Keratinocyte (primary cell): ENCODE results near the gene MED9. TPM values are rescaled to one million over a fixed set of nuclear protein-coding genes. Genes with fewer than 3 reads are reported as not detected.

Source experiments
- DNase-seq: peaks from one replicate; pipeline ENCODE4 v3.0.0-alpha.2; 2011; ENCODE audit warnings: low read depth, missing footprints, low spot score
- FAIRE-seq: peaks from 2 replicates; lab custom pipeline; 2011; peaks lifted over from hg19 to GRCh38; lab: Jason Lieb, UNC
- H2AFZ ChIP-seq: 2 replicates; pipeline ENCODE4 v1.6.0; 2012; ENCODE audit warnings: low read length, control low read depth, inconsistent platforms; ENCODE audit not compliant: control insufficient read depth
- H3K27ac ChIP-seq: 2 replicates; pipeline ENCODE4 v1.5.1; 2011; ENCODE audit warnings: low read length; ENCODE audit not compliant: control insufficient read depth, insufficient read depth
- H3K27me3 ChIP-seq: 3 replicates; pipeline ENCODE4 v1.6.0; 2011; ENCODE audit warnings: low read length; ENCODE audit not compliant: control insufficient read depth, insufficient read depth; ENCODE audit errors: extremely low read depth
- H3K36me3 ChIP-seq, 2 experiments: 2 replicates in 1 of 2; 3 replicates in 1 of 2; pipeline ENCODE4 v1.5.1; 2011; ENCODE audit warnings: low read length in 2 of 2, mild to moderate bottlenecking in 1 of 2; ENCODE audit not compliant: control insufficient read depth in 2 of 2, insufficient read depth in 2 of 2; ENCODE audit errors: extremely low read depth in 1 of 2
- H3K4me1 ChIP-seq: 3 replicates; pipeline ENCODE4 v1.5.1; 2011; ENCODE audit warnings: low read length; ENCODE audit not compliant: control insufficient read depth, insufficient read depth; ENCODE audit errors: extremely low read depth
- H3K4me2 ChIP-seq: 3 replicates; pipeline ENCODE4 v1.6.0; 2011; ENCODE audit warnings: low read depth, low read length; ENCODE audit not compliant: control insufficient read depth, insufficient read depth; ENCODE audit errors: extremely low read depth
- H3K4me3 ChIP-seq, 3 experiments: fragments of 200-600 bp in 1 of 3; sonication (generic) in 1 of 3; 2 replicates in 2 of 3; 3 replicates in 1 of 3; pipeline ENCODE4 v1.5.1; 2011 to 2016; ENCODE audit warnings: low read length in 3 of 3, mild to moderate bottlenecking in 3 of 3, control low read depth in 2 of 3, inconsistent platforms in 1 of 3, low read depth in 1 of 3, mixed read lengths in 1 of 3, mixed run types in 1 of 3, moderate library complexity in 1 of 3; ENCODE audit not compliant: control insufficient read depth in 2 of 3, insufficient read depth in 2 of 3; ENCODE audit errors: extremely low read depth in 1 of 3
- H3K79me2 ChIP-seq: 2 replicates; pipeline ENCODE4 v1.6.0; 2012; ENCODE audit warnings: low read length; ENCODE audit not compliant: control insufficient read depth, insufficient read depth
- H3K9ac ChIP-seq: 3 replicates; pipeline ENCODE4 v1.6.0; 2011; ENCODE audit warnings: low read length; ENCODE audit not compliant: control insufficient read depth, insufficient read depth; ENCODE audit errors: extremely low read depth
- H3K9me1 ChIP-seq: 3 replicates; pipeline ENCODE4 v1.6.0; 2011; ENCODE audit warnings: low read length; ENCODE audit not compliant: control insufficient read depth, insufficient read depth; ENCODE audit errors: extremely low read depth
- H3K9me3 ChIP-seq: 2 replicates; pipeline ENCODE4 v1.5.1; 2012; ENCODE audit warnings: low read depth, low read length; ENCODE audit not compliant: control insufficient read depth
- H4K20me1 ChIP-seq: 3 replicates; pipeline ENCODE4 v1.6.0; 2011; ENCODE audit warnings: low read length; ENCODE audit not compliant: control insufficient read depth, insufficient read depth; ENCODE audit errors: extremely low read depth
- EZH2 ChIP-seq: IDR thresholded peaks from one replicate; pipeline ENCODE4 v1.6.1; 2012; ENCODE audit warnings: inconsistent platforms, mild to moderate bottlenecking, low read length, moderate library complexity
- dilution Hi-C: fragments of 300-500 bp; cut with MboI; formaldehyde crosslinking; loops from one replicate; pipeline ENCODE4 v1.7.0; 2020; ENCODE audit warnings: low sequenced_read_pairs; ENCODE audit not compliant: extremely low pct_ligation_motif_present
- polyA plus RNA-seq, 5 experiments: library from polyadenylated mRNA; depleted of rRNA in 3 of 5; stranded (reverse) in 3 of 5; stranded (forward) in 1 of 5; unstranded in 1 of 5; fragments of >200 nt; gene quantifications; 1 replicate in 1 of 5; 2 replicates in 3 of 5; 3 replicates in 1 of 5; pipeline versions ENCODE4 v1.2.1 to v1.2.3, GENCODE V29; 2011 to 2012; ENCODE audit warnings: missing spikeins in 2 of 5, low read depth in 1 of 5, low replicate concordance in 1 of 5
- TF ChIP-seq, protein P1 (sequence below), 3 experiments: IDR thresholded peaks in 1 of 3; conservative IDR thresholded peaks in 1 of 3; optimal IDR thresholded peaks in 1 of 3; 2 replicates in 2 of 3; 3 replicates in 1 of 3; pipeline versions ENCODE3 to v1.5.1; 2011; ENCODE audit warnings: low read length in 3 of 3, mild to moderate bottlenecking in 3 of 3, moderate library complexity in 2 of 3, control low read depth in 1 of 3, inconsistent platforms in 1 of 3; ENCODE audit not compliant: insufficient read depth in 2 of 3; ENCODE audit errors: extremely low read depth in 1 of 3

MED9 gene
- polyA plus RNA-seq, 1 donor (not counting 4 experiments of a cell fraction or from before 2014, with no cell fraction given) = 6.9 TPM

DNA sequence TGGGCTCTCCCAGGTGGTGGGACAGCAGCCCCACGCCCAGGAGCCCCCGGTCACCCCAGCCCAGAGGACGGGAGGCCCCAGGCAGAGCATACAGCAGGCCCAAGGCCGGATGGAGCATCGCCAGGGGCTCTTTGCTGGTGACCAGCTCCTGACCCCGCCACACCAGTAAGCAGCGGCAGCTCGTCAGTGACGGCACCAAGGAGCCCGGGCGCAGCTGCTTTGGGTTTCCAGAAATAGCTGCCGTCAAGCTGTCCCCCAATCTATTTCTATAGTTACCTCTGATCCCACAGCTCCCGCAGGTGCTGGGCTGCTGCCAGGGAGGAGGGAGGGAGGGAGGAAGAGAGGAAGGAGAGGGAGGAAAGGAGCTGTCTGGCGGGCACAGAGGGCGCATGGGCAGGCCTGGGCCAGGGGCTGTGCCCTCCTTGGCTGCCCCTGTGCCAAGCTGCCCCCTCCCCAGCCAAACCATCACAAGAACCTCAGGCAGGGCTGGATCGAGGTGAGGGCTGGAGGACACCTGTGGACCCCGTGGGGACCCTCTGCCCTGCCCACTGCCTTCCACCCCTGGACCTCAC is 30.2 kb downstream of the MED9 start:
- Histone ChIP-seq H3K9ac (no peak overlapping the region), H3K4me1 (peaks cover 9% of the 10 kb centered on the region), H3K9me3 (no peaks in the 10 kb centered on the region), H3K36me3 (no peaks in the 10 kb centered on the region), H3K9me1 (no peaks in the 10 kb centered on the region), H3K27me3 (peaks cover 50% of the 10 kb centered on the region), H3K27ac (no peak overlapping the region), H2AFZ (no peak overlapping the region), H3K4me3 (no peak overlapping the region), H3K4me2 (no peak overlapping the region), H3K79me2 (no peaks in the 10 kb centered on the region), H4K20me1 (peaks cover 19% of the 10 kb centered on the region)
- dilution Hi-C loops = no loop called here
- FAIRE-seq (no peak), DNase-seq (no peak)
- TF ChIP-seq EZH2 = no peak
- TF ChIP-seq, protein P1, sequence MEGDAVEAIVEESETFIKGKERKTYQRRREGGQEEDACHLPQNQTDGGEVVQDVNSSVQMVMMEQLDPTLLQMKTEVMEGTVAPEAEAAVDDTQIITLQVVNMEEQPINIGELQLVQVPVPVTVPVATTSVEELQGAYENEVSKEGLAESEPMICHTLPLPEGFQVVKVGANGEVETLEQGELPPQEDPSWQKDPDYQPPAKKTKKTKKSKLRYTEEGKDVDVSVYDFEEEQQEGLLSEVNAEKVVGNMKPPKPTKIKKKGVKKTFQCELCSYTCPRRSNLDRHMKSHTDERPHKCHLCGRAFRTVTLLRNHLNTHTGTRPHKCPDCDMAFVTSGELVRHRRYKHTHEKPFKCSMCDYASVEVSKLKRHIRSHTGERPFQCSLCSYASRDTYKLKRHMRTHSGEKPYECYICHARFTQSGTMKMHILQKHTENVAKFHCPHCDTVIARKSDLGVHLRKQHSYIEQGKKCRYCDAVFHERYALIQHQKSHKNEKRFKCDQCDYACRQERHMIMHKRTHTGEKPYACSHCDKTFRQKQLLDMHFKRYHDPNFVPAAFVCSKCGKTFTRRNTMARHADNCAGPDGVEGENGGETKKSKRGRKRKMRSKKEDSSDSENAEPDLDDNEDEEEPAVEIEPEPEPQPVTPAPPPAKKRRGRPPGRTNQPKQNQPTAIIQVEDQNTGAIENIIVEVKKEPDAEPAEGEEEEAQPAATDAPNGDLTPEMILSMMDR (optimal IDR thresholded peaks at IDR 0.05 in 1 of 3, IDR thresholded peaks at IDR 0.05 in 1 of 3, conservative IDR thresholded peaks at IDR 0.05 in 1 of 3; ENCODE audit: extremely low read depth in 1 of 3, insufficient read depth in 2 of 3, low read length in 3 of 3) = no peak

DNA sequence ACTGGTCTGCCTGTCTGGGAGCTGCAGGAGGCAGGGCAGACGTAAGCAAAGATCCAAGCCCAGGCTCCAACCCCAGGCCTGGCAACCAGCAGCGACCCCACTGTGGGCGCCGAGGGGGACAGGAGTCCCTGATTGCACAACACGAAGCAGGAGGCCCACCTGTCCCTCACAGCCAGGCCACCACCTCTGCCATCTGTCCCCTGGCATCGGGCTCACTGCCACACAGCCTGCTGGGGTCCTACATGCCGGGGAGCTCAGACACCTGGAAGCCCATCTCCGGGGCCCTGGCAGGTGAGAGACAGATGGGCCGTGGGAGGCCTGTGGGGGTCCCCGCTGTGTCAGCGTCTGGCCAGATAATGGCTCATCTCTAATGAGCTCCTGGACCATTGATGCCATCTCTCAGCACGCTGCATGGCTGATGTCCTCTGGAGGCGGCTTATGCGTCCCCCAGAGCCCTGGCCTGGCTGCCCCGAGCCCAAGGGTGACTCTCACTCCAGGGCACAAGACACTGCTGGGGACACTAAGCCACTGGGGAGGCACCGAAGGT is 30.7 kb downstream of the MED9 start:
- no peaks in the 10 kb centered on the region for H3K9me3 ChIP-seq
- FAIRE-seq = no peak
- no peaks in the 10 kb centered on the region for H3K9me1 ChIP-seq
- no peak overlapping the region for H3K4me2 ChIP-seq
- H3K9ac ChIP-seq = no peak overlapping the region
- peaks cover 45% of the 10 kb centered on the region for H3K27me3 ChIP-seq
- no peak overlapping the region for H2AFZ ChIP-seq
- TF ChIP-seq EZH2 = no peak
- TF ChIP-seq, protein P1 (optimal IDR thresholded peaks at IDR 0.05 in 1 of 3, IDR thresholded peaks at IDR 0.05 in 1 of 3, conservative IDR thresholded peaks at IDR 0.05 in 1 of 3; ENCODE audit: extremely low read depth in 1 of 3, insufficient read depth in 2 of 3, low read length in 3 of 3) = no peak
- no peaks in the 10 kb centered on the region for H3K79me2 ChIP-seq
- no peak overlapping the region for H3K27ac ChIP-seq
- H4K20me1 ChIP-seq = peaks cover 24% of the 10 kb centered on the region
- H3K4me1 ChIP-seq = peaks cover 10% of the 10 kb centered on the region
- DNase-seq = no peak
- dilution Hi-C loops = no loop called here
- H3K36me3 ChIP-seq = no peaks in the 10 kb centered on the region
- no peak overlapping the region for H3K4me3 ChIP-seq
